HepG2 (cell line): Measurements from ENCODE around the gene SLC38A2. TPM values are rescaled to one million over a fixed set of nuclear protein-coding genes. Genes with fewer than 3 reads are reported as not detected.

Source experiments
- JUNB ChIP-seq: sonication (generic); formaldehyde crosslinking; IDR thresholded peaks from 2 replicates; pipeline ENCODE4 v1.8.0; 2022; ENCODE audit warnings: missing genetic modification reagents, mild to moderate bottlenecking, borderline replicate concordance
- KMT2A ChIP-seq: sonication (generic); formaldehyde crosslinking; IDR thresholded peaks from 2 replicates; pipeline ENCODE4 v1.4.0; 2020; ENCODE audit warnings: missing genetic modification reagents
- MAF1 ChIP-seq: sonication (generic); formaldehyde crosslinking; IDR thresholded peaks from 2 replicates; pipeline ENCODE4 v1.5.0; 2020; ENCODE audit warnings: missing genetic modification reagents, borderline replicate concordance
- NFAT5 ChIP-seq: sonication (generic); formaldehyde crosslinking; IDR thresholded peaks from 2 replicates; pipeline ENCODE4 v1.4.0; 2020; ENCODE audit warnings: missing genetic modification reagents
- NFIB ChIP-seq: sonication (generic); formaldehyde crosslinking; IDR thresholded peaks from 2 replicates; pipeline ENCODE4 v1.9.0; 2021; ENCODE audit warnings: missing genetic modification reagents, mild to moderate bottlenecking, borderline replicate concordance
- TBX3 ChIP-seq: fragments of 450-650 bp; IDR thresholded peaks from 2 replicates; pipeline ENCODE4 v1.6.1; 2017; ENCODE audit warnings: antibody characterized with exemption, mild to moderate bottlenecking, inconsistent platforms, borderline replicate concordance
- TEAD2 ChIP-seq: sonication (generic); formaldehyde crosslinking; IDR thresholded peaks from 2 replicates; pipeline ENCODE4 v1.9.0; 2021; ENCODE audit warnings: missing genetic modification reagents
- TERF1 ChIP-seq: sonication (generic); formaldehyde crosslinking; IDR thresholded peaks from 2 replicates; pipeline ENCODE4 v1.8.0; 2022; ENCODE audit warnings: mild to moderate bottlenecking, missing genetic modification reagents, moderate library complexity
- YEATS2 ChIP-seq: sonication (generic); formaldehyde crosslinking; IDR thresholded peaks from 2 replicates; pipeline ENCODE4 v1.4.0; 2020; ENCODE audit warnings: missing genetic modification reagents, borderline replicate concordance
- ZBTB7B ChIP-seq: sonication (generic); formaldehyde crosslinking; IDR thresholded peaks from 2 replicates; pipeline ENCODE4 v1.4.0; 2020; ENCODE audit warnings: missing genetic modification reagents
- ZNF234 ChIP-seq: sonication (generic); formaldehyde crosslinking; conservative IDR thresholded peaks from 2 replicates; pipeline ENCODE4 v1.5.1; 2020; ENCODE audit warnings: mild to moderate bottlenecking, missing genetic modification reagents
- ZNF430 ChIP-seq: sonication (generic); formaldehyde crosslinking; IDR thresholded peaks from 2 replicates; pipeline ENCODE4 v1.9.0; 2021; ENCODE audit warnings: mild to moderate bottlenecking, missing genetic modification reagents
- ZNF530 ChIP-seq: sonication (generic); formaldehyde crosslinking; IDR thresholded peaks from 2 replicates; pipeline ENCODE4 v1.5.0; 2020; ENCODE audit warnings: low read depth, mild to moderate bottlenecking, missing genetic modification reagents
- ZNF558 ChIP-seq: sonication (generic); formaldehyde crosslinking; IDR thresholded peaks from 2 replicates; pipeline ENCODE4 v1.9.0; 2022; ENCODE audit warnings: mild to moderate bottlenecking, missing genetic modification reagents, borderline replicate concordance
- ZNF740 ChIP-seq: sonication (generic); formaldehyde crosslinking; IDR thresholded peaks from 2 replicates; pipeline ENCODE4 v1.4.0; 2020; ENCODE audit warnings: missing genetic modification reagents
- polyA plus RNA-seq, 8 experiments: library from polyadenylated mRNA; depleted of rRNA in 3 of 8; stranded (reverse) in 7 of 8; unstranded in 1 of 8; fragments of >200 nt; fragmentation: Illumina TruSeq in 4 of 8; extraction: Trizol in 4 of 8; gene quantifications; 2 replicates each; pipeline versions ENCODE4 v1.2.1 to v1.2.3, GENCODE V29; 2011 to 2016; ENCODE audit warnings: low read depth in 4 of 8, missing spikeins in 1 of 8, mixed read lengths in 1 of 8; ENCODE audit not compliant: insufficient read depth in 1 of 8
- total RNA-seq, 5 experiments: library from RNA; depleted of rRNA; stranded (reverse); fragments of >200 nt; fragmentation: Illumina TruSeq; extraction: Trizol; gene quantifications; 2 replicates each; pipeline ENCODE4 v1.2.3, GENCODE V29; 2016; ENCODE audit warnings: low read depth in 1 of 5
- TF ChIP-seq, protein P1 (sequence below): sonication (generic); formaldehyde crosslinking; IDR thresholded peaks from 2 replicates; pipeline ENCODE4 v1.8.1; 2023; ENCODE audit warnings: missing genetic modification reagents, mild to moderate bottlenecking, borderline replicate concordance
- TF ChIP-seq, protein P2 (sequence below): sonication (generic); formaldehyde crosslinking; IDR thresholded peaks from 2 replicates; pipeline ENCODE4 v1.4.0; 2020; ENCODE audit warnings: mild to moderate bottlenecking, missing genetic modification reagents
- TF ChIP-seq, protein P3 (sequence below): sonication (generic); IDR thresholded peaks from 2 replicates; pipeline ENCODE4 v1.6.1; 2016; ENCODE audit warnings: low read depth, borderline replicate concordance
- TF ChIP-seq, protein P4 (sequence below): sonication (generic); formaldehyde crosslinking; conservative IDR thresholded peaks from 2 replicates; pipeline ENCODE4 v1.4.0; 2020; ENCODE audit warnings: missing genetic modification reagents

Gene SLC38A2
- total and polyA plus RNA-seq, 2 of the 13 experiments (the other 11 are each of a cell fraction or from before 2014, with no cell fraction given), result 368 to 880 TPM

DNA sequence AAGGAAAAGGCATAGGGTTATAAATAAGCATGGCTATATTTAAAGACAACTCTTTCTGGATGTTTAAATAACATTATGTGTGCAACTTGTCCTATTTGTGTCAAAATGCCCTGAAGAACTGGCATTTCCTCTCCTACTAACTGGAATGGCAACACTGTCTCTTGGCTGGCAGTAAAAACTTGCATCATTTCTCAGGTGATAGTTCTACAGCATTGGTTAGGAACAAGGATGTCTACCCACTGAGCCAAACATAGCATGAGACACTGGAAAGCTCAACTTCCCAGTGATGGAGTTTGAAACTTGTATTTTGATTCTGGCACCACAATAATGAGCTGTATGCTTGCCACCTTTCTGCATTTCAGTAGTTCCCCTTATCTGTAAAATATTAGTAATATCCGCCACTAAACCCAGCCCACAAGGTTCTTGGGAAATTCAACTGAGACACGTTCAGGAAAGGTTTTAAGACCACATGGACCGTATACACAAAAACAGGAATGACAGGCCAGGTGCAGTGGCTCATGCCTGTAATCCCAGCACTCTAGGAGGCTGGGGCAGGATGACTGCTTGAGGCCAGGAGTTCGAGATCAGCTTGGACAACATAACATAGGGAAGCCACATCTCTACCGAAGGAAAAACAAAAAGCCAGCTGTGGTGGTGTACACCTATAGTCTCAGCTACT lies 5.1 kb downstream of the SLC38A2 start (continued):
- TF ChIP-seq, protein P1, sequence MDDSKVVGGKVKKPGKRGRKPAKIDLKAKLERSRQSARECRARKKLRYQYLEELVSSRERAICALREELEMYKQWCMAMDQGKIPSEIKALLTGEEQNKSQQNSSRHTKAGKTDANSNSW (CRISPR knock-in tag), result no peak
- no peak for TF ChIP-seq TBX3
- TF ChIP-seq JUNB, result no peak
- TF ChIP-seq KMT2A (CRISPR knock-in tag), result no peak
- TF ChIP-seq ZNF558 (CRISPR knock-in tag), result no peak; the same call in 1 of the 2 replicates
- TF ChIP-seq ZNF530 (CRISPR knock-in tag), result no peak
- TF ChIP-seq, protein P2, sequence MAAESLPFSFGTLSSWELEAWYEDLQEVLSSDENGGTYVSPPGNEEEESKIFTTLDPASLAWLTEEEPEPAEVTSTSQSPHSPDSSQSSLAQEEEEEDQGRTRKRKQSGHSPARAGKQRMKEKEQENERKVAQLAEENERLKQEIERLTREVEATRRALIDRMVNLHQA, result no peak
- no peak for TF ChIP-seq NFAT5 (CRISPR knock-in tag)
- TF ChIP-seq NFIB, result no peak
- TF ChIP-seq, protein P3, sequence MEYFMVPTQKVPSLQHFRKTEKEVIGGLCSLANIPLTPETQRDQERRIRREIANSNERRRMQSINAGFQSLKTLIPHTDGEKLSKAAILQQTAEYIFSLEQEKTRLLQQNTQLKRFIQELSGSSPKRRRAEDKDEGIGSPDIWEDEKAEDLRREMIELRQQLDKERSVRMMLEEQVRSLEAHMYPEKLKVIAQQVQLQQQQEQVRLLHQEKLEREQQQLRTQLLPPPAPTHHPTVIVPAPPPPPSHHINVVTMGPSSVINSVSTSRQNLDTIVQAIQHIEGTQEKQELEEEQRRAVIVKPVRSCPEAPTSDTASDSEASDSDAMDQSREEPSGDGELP, result no peak
- TF ChIP-seq ZBTB7B, result no peak
- no peak for TF ChIP-seq ZNF234 (CRISPR knock-in tag)
- TF ChIP-seq, protein P4, sequence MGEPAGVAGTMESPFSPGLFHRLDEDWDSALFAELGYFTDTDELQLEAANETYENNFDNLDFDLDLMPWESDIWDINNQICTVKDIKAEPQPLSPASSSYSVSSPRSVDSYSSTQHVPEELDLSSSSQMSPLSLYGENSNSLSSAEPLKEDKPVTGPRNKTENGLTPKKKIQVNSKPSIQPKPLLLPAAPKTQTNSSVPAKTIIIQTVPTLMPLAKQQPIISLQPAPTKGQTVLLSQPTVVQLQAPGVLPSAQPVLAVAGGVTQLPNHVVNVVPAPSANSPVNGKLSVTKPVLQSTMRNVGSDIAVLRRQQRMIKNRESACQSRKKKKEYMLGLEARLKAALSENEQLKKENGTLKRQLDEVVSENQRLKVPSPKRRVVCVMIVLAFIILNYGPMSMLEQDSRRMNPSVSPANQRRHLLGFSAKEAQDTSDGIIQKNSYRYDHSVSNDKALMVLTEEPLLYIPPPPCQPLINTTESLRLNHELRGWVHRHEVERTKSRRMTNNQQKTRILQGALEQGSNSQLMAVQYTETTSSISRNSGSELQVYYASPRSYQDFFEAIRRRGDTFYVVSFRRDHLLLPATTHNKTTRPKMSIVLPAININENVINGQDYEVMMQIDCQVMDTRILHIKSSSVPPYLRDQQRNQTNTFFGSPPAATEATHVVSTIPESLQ (CRISPR knock-in tag), result no peak
- TF ChIP-seq YEATS2 (CRISPR knock-in tag), result no peak
- no peak for TF ChIP-seq MAF1
- TF ChIP-seq TEAD2 (CRISPR knock-in tag), result no peak
- TF ChIP-seq ZNF430 (CRISPR knock-in tag), result no peak; the same call in 1 of the 2 replicates
- TF ChIP-seq ZNF740 (CRISPR knock-in tag), result no peak
- TF ChIP-seq TERF1, result no peak
